RWPE1 (cell line): ENCODE data around the gene EYS.
"Not testable (repeated sequence)": the region's sequence is repeated elsewhere in the genome, so short reads cannot be mapped to it uniquely, and the experiment has no call there.

ENCODE experiments used
- CTCF ChIA-PET: fragments of 350-600 bp; sonication (Branson Sonifier 250); formaldehyde crosslinking; extraction: SDS; loops from one replicate; lab custom pipeline; 2021; lab: Yijun Ruan, JAX
- POLR2A ChIA-PET: fragments of 400-600 bp; formaldehyde crosslinking; extraction: SDS; loops from one replicate; lab custom pipeline; 2020; ENCODE audit warnings: antibody characterized with exemption; ENCODE audit not compliant: low non-redundant PET; lab: Yijun Ruan, JAX
- DNase-seq: peaks from one replicate; pipeline ENCODE4 v3.0.0; 2012; ENCODE audit warnings: low spot score
- H3K27ac ChIP-seq: fragments of 450-650 bp; 2 replicates; pipeline ENCODE4 v1.5.1; 2017
- TF ChIP-seq, protein P1 (sequence below): fragments of 450-650 bp; conservative IDR thresholded peaks from 2 replicates; pipeline ENCODE4 v1.5.1; 2017; ENCODE audit warnings: low read depth, mild to moderate bottlenecking

EYS gene

DNA sequence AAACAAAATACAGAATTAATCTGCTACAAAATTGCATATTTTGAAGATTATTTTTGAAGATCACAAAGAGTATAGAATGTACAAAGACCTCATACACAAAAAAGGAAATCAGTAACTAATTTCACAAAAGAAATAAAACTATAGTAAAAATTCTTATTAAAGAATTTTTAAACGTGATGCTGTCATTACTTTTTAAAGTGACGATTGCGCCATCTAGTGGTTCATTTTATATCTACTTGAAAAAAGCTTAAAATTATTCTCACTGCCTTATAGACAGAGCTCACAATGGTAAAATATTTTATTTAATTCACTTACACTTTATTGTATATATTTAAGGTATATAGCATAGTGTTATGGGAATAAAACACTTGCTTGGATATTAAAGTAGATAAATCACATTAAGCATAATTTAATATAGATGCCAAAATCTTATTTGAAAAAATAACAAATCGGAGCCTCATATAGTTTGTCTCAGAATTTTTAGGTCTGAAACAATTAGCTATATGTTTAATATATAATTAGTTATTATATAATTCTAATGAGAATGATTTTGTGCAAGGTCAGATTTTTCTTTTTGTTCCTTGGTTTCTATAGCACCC lies 1942.6 kb downstream of the EYS start:
- TF ChIP-seq, protein P1, sequence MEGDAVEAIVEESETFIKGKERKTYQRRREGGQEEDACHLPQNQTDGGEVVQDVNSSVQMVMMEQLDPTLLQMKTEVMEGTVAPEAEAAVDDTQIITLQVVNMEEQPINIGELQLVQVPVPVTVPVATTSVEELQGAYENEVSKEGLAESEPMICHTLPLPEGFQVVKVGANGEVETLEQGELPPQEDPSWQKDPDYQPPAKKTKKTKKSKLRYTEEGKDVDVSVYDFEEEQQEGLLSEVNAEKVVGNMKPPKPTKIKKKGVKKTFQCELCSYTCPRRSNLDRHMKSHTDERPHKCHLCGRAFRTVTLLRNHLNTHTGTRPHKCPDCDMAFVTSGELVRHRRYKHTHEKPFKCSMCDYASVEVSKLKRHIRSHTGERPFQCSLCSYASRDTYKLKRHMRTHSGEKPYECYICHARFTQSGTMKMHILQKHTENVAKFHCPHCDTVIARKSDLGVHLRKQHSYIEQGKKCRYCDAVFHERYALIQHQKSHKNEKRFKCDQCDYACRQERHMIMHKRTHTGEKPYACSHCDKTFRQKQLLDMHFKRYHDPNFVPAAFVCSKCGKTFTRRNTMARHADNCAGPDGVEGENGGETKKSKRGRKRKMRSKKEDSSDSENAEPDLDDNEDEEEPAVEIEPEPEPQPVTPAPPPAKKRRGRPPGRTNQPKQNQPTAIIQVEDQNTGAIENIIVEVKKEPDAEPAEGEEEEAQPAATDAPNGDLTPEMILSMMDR = peak; percentile 58; the same call in 1 of the 2 replicates
- DNase-seq = no peak
- ChIA-PET CTCF (interaction anchor here (0.5 to 1.6 kb wide), 14 partner anchors 10 to 1763 kb away, joined by 3 to 8 read pairs (median 4); no protein-coding TSS in a partner anchor), POLR2A (no interaction called here)
- no peak overlapping the region for H3K27ac ChIP-seq

DNA sequence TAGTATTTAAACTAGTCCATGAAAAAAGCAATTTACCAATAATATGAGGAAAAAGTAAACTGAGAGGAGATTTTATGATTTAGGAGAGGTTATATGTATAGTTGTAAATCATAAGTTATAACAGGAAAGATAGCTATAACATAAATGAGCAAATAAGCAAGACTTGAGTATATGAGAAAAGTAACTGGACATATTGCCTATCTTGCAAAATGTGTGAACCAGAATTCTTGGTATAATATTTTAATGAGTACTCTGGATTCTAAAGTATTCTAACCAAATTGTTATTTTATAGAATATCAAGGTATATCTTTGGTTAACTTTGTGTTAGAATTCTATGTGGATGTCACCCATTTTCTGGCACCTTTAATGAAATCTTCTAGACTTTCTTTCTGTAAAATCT lies 1946.8 kb downstream of the EYS start:
- no peak overlapping the region for H3K27ac ChIP-seq
- CTCF ChIA-PET = interaction anchor here (0.5 to 0.8 kb wide), 2 partner anchors 168 to 407 kb away, joined by 4 read pairs; no protein-coding TSS in a partner anchor
- DNase-seq = no peak
- TF ChIP-seq, protein P1 = no peak
- POLR2A ChIA-PET = no interaction called here

DNA sequence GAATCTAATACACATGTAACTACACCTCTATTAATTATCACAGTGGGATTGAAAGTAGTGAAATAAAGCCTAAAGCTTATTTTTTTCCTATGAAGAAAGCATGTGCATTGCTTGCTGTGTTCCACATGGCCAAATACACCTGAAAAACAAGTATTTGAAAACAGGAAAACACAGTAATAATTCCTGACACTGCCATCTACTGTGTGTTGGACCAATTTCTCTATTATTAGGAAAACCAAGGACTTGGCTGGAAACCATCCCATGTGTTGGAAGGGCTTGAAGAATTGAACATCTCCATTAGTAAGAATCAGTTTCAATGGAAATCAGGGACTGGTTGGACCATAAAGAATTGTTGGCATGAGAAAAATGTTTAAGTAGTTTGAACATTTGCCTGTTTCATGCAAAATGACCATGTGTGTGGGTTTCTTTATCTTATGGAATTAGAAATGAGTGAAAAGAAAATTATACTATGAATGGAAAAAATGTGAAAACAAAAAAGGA lies 1947.4 kb downstream of the EYS start:
- TF ChIP-seq, protein P1 = no peak
- no peak for DNase-seq
- POLR2A ChIA-PET = no interaction called here
- CTCF ChIA-PET = interaction anchor here (0.8 kb wide), 1 partner anchor 407 kb away, joined by 4 read pairs; no protein-coding TSS in a partner anchor
- no peak overlapping the region for H3K27ac ChIP-seq

DNA sequence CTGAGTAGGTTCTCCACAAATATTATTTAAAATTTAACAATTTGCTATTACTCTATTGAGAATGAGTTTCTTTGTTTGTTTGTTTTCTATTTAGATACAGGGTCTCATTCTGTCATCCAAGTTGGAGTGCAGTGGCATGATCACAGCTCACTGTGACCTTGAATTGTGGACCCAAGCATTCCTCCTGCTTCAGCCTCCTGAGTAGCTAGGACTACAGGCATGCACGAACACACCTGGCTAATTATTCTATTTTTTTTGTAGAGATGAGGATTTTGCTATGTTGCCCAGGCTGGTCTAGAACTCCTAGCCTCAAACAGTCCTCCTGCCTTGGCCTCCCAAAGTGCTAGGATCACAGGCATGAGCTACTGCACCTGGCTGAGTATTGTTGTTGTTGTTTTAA lies 1949.2 kb downstream of the EYS start:
- no peak for DNase-seq
- TF ChIP-seq, protein P1 = no peak
- CTCF ChIA-PET = no interaction called here
- POLR2A ChIA-PET = no interaction called here
- H3K27ac ChIP-seq = no peak overlapping the region

DNA sequence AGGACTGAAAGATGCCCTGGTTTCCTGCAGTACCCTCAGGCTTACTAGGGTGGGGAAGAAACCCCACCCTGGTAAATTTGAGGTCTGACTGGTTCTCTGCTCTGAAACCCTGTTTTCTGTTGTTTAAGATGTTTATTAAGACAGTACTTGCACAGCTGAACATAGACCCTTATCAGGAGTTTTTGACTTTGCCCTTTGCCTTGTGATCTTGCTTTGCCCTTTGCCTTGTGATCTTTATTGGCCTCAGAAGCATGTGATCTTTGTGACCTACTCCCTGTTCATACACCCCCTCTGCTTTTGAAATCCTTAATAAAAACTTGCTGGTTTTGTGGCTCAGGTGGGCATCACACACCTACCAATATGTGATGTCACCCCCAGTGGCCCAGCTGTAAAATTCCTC lies 1949.8 kb downstream of the EYS start:
- H3K27ac ChIP-seq, DNase-seq, CTCF ChIA-PET, POLR2A ChIA-PET: not testable (repeated sequence)

DNA sequence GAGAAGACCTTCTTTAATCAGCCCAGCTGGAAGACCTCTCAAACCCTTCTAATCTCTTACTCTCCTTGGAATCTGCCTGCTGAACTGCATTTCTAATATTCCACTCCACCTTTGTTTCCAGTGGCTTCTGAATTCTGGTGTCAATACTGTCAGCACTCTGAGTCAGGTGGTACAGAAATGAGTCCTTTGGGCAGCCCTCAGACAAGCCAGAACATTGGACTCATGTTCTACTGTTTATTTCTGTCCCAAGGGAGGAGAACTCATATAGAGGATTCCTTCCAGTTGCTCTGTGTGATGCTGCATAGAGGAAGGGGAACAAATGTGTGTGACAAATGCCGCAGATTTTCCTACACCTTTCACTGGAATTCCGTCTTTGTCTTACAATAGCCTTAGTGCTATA lies 1956.6 kb downstream of the EYS start:
- TF ChIP-seq, protein P1 = no peak
- no peak for DNase-seq
- POLR2A ChIA-PET = no interaction called here
- CTCF ChIA-PET = no interaction called here
- H3K27ac ChIP-seq = no peak overlapping the region

DNA sequence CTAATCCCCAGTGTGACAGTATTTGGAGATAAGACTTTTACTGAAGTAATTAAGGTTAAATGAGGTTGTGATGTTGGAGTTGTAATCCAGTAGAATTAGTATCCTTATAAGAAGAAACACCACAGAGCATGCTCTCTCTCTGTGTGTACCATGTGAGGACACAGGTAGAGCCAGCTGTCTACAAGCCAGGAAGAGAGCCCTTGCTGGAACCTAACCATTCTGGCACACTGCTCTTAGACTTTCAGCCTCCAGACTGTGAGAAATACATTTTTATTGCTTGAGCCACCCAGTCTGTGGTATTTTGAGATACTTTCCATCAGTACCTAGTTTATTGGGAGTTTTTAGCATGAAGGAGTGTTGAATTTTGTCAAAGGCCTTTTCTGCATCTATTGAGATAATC lies 1961.2 kb downstream of the EYS start:
- DNase-seq = no peak
- ChIA-PET POLR2A (no interaction called here), CTCF (no interaction called here)
- no peak overlapping the region for H3K27ac ChIP-seq
- TF ChIP-seq, protein P1 = no peak
